Activated CD4-positive, alpha-beta memory T cell treated with anti-CD3 and anti-CD28 coated beads, Interleukin-2, amount 10 ng/mL, durations not matched to agents 7 days and 5 days (primary cell): ENCODE data around the gene NRIP1. TPM values are rescaled to one million over a fixed set of nuclear protein-coding genes. Genes with fewer than 3 reads are reported as not detected.

Experiments
- CTCF ChIA-PET: fragments of 350-600 bp; sonication (Branson Sonifier 250); formaldehyde crosslinking; loops from one replicate; lab custom pipeline; 2021; ENCODE audit warnings: antibody characterized with exemption, inconsistent platforms; lab: Charles Lee
- POLR2A ChIA-PET: fragments of 350-600 bp; sonication (Branson Sonifier 250); formaldehyde crosslinking; loops from one replicate; lab custom pipeline; 2021; ENCODE audit warnings: antibody characterized with exemption; lab: Charles Lee
- DNase-seq: peaks from one replicate; pipeline ENCODE4 v3.0.0-alpha.2; 2020
- H3K27ac Mint-ChIP-seq: one replicate; pipeline ENCODE4 v1.8.0; 2021; ENCODE audit warnings: mild to moderate bottlenecking, mixed read lengths
- H3K27me3 Mint-ChIP-seq: one replicate; pipeline ENCODE4 v1.8.0; 2021; ENCODE audit warnings: mixed read lengths
- H3K36me3 Mint-ChIP-seq: one replicate; pipeline ENCODE4 v1.8.0; 2021; ENCODE audit warnings: low read depth, mixed read lengths
- H3K4me1 Mint-ChIP-seq: one replicate; pipeline ENCODE4 v1.8.0; 2021; ENCODE audit warnings: mixed read lengths
- H3K4me3 Mint-ChIP-seq: one replicate; pipeline ENCODE4 v1.8.0; 2021; ENCODE audit warnings: mild to moderate bottlenecking, mixed read lengths
- H3K9me3 Mint-ChIP-seq: one replicate; pipeline ENCODE4 v1.8.0; 2021; ENCODE audit warnings: mixed read lengths
- total RNA-seq, 2 experiments: library from RNA; stranded (reverse); gene quantifications; one replicate each; pipeline ENCODE4 v1.2.3, GENCODE V29; 2021

NRIP1 gene
- total RNA-seq, 2 experiments from 2014 or later: 5.3 to 7.7 TPM

GRCh38 chr21:14993115-14993514 is 71.7 kb downstream of the NRIP1 start:
- no peaks in the 10 kb centered on the region for H3K27me3 Mint-ChIP-seq
- no peak overlapping the region for H3K27ac Mint-ChIP-seq
- no peaks in the 10 kb centered on the region for H3K36me3 Mint-ChIP-seq
- no peak for DNase-seq
- H3K4me3 Mint-ChIP-seq: no peak overlapping the region
- H3K4me1 Mint-ChIP-seq: no peaks in the 10 kb centered on the region
- ChIA-PET CTCF (no interaction called here), POLR2A (no interaction called here)
- H3K9me3 Mint-ChIP-seq: no peaks in the 10 kb centered on the region

GRCh38 chr21:14991957-14992356 is 72.8 kb downstream of the NRIP1 start:
- ChIA-PET CTCF (no interaction called here), POLR2A (no interaction called here)
- no peak overlapping the region for H3K4me3 Mint-ChIP-seq
- no peak overlapping the region for H3K27ac Mint-ChIP-seq
- no peaks in the 10 kb centered on the region for H3K27me3 Mint-ChIP-seq
- H3K36me3 Mint-ChIP-seq: no peaks in the 10 kb centered on the region
- no peaks in the 10 kb centered on the region for H3K4me1 Mint-ChIP-seq
- no peak for DNase-seq
- H3K9me3 Mint-ChIP-seq: no peaks in the 10 kb centered on the region

- POLR2A ChIA-PET: no interaction called here
- CTCF ChIA-PET: no interaction called here
- no peaks in the 10 kb centered on the region for H3K9me3 Mint-ChIP-seq
- no peak for DNase-seq
- H3K36me3 Mint-ChIP-seq: no peaks in the 10 kb centered on the region
- H3K4me1 Mint-ChIP-seq: no peaks in the 10 kb centered on the region
- no peaks in the 10 kb centered on the region for H3K27me3 Mint-ChIP-seq
- H3K27ac Mint-ChIP-seq: no peak overlapping the region
- no peak overlapping the region for H3K4me3 Mint-ChIP-seq
Observed at GRCh38 chr21:14989359-14989758, 75.4 kb downstream of the NRIP1 start.

GRCh38 chr21:14988760-14989159 is 76.0 kb downstream of the NRIP1 start:
- Mint-ChIP-seq H3K27me3 (no peaks in the 10 kb centered on the region), H3K4me3 (no peak overlapping the region), H3K27ac (no peak overlapping the region), H3K4me1 (no peaks in the 10 kb centered on the region), H3K36me3 (no peaks in the 10 kb centered on the region), H3K9me3 (no peaks in the 10 kb centered on the region)
- ChIA-PET POLR2A (no interaction called here), CTCF (no interaction called here)
- DNase-seq: no peak

- no peak for DNase-seq
- POLR2A ChIA-PET: no interaction called here
- no peaks in the 10 kb centered on the region for H3K36me3 Mint-ChIP-seq
- H3K4me3 Mint-ChIP-seq: no peak overlapping the region
- H3K4me1 Mint-ChIP-seq: no peaks in the 10 kb centered on the region
- H3K27me3 Mint-ChIP-seq: no peaks in the 10 kb centered on the region
- H3K9me3 Mint-ChIP-seq: no peaks in the 10 kb centered on the region
- CTCF ChIA-PET: no interaction called here
- no peak overlapping the region for H3K27ac Mint-ChIP-seq
Observed at GRCh38 chr21:14987370-14988170, 77.2 kb downstream of the NRIP1 start.

- H3K4me1 Mint-ChIP-seq: no peaks in the 10 kb centered on the region
- ChIA-PET CTCF (no interaction called here), POLR2A (no interaction called here)
- H3K27ac Mint-ChIP-seq: no peak overlapping the region
- H3K36me3 Mint-ChIP-seq: no peaks in the 10 kb centered on the region
- no peaks in the 10 kb centered on the region for H3K27me3 Mint-ChIP-seq
- no peak overlapping the region for H3K4me3 Mint-ChIP-seq
- H3K9me3 Mint-ChIP-seq: no peaks in the 10 kb centered on the region
- DNase-seq: no peak
Observed at GRCh38 chr21:14985306-14985705, 79.5 kb downstream of the NRIP1 start.

GRCh38 chr21:14982336-14982735 is 82.5 kb downstream of the NRIP1 start:
- Mint-ChIP-seq H3K27me3 (no peaks in the 10 kb centered on the region), H3K36me3 (no peaks in the 10 kb centered on the region), H3K9me3 (no peaks in the 10 kb centered on the region), H3K4me3 (no peak overlapping the region), H3K4me1 (no peaks in the 10 kb centered on the region), H3K27ac (no peak overlapping the region)
- CTCF ChIA-PET: no interaction called here
- no peak for DNase-seq
- POLR2A ChIA-PET: no interaction called here

- Mint-ChIP-seq H3K9me3 (no peaks in the 10 kb centered on the region), H3K36me3 (no peaks in the 10 kb centered on the region), H3K27ac (no peak overlapping the region), H3K27me3 (no peaks in the 10 kb centered on the region), H3K4me3 (no peak overlapping the region), H3K4me1 (no peaks in the 10 kb centered on the region)
- POLR2A ChIA-PET: no interaction called here
- no peak for DNase-seq
- CTCF ChIA-PET: no interaction called here
Observed at GRCh38 chr21:14981246-14981645, 83.6 kb downstream of the NRIP1 start.

GRCh38 chr21:14979264-14979663 is 85.5 kb downstream of the NRIP1 start:
- Mint-ChIP-seq H3K9me3 (no peaks in the 10 kb centered on the region), H3K27me3 (no peaks in the 10 kb centered on the region), H3K4me1 (no peaks in the 10 kb centered on the region), H3K27ac (no peak overlapping the region), H3K36me3 (no peaks in the 10 kb centered on the region), H3K4me3 (no peak overlapping the region)
- ChIA-PET POLR2A (no interaction called here), CTCF (no interaction called here)
- no peak for DNase-seq

GRCh38 chr21:14977814-14978213 is 87.0 kb downstream of the NRIP1 start:
- Mint-ChIP-seq H3K4me3 (no peak overlapping the region), H3K9me3 (no peaks in the 10 kb centered on the region), H3K27me3 (no peaks in the 10 kb centered on the region), H3K27ac (no peak overlapping the region), H3K36me3 (no peaks in the 10 kb centered on the region), H3K4me1 (no peaks in the 10 kb centered on the region)
- ChIA-PET CTCF (no interaction called here), POLR2A (no interaction called here)
- DNase-seq: no peak

GRCh38 chr21:14975136-14975919 is 89.5 kb downstream of the NRIP1 start:
- POLR2A ChIA-PET: no interaction called here
- no peaks in the 10 kb centered on the region for H3K27me3 Mint-ChIP-seq
- CTCF ChIA-PET: no interaction called here

GRCh38 chr21:14972678-14973077 is 92.1 kb downstream of the NRIP1 start:
- ChIA-PET CTCF (no interaction called here), POLR2A (no interaction called here)
- Mint-ChIP-seq H3K4me1 (no peaks in the 10 kb centered on the region), H3K27ac (no peak overlapping the region), H3K27me3 (no peaks in the 10 kb centered on the region), H3K9me3 (no peaks in the 10 kb centered on the region), H3K4me3 (no peak overlapping the region), H3K36me3 (peaks cover 7% of the 10 kb centered on the region)
- DNase-seq: no peak

More at GRCh38 chr21:14975136-14975919, 89.5 kb downstream of the NRIP1 start:
- H3K4me1 Mint-ChIP-seq: no peaks in the 10 kb centered on the region
- no peak overlapping the region for H3K27ac Mint-ChIP-seq
- H3K36me3 Mint-ChIP-seq: no peaks in the 10 kb centered on the region
- H3K4me3 Mint-ChIP-seq: no peak overlapping the region
- no peak for DNase-seq
- H3K9me3 Mint-ChIP-seq: no peaks in the 10 kb centered on the region

- POLR2A ChIA-PET: no interaction called here
- CTCF ChIA-PET: no interaction called here
- Mint-ChIP-seq H3K27ac (no peak overlapping the region), H3K27me3 (no peaks in the 10 kb centered on the region), H3K4me1 (no peaks in the 10 kb centered on the region), H3K36me3 (peaks cover 10% of the 10 kb centered on the region), H3K4me3 (no peak overlapping the region), H3K9me3 (no peaks in the 10 kb centered on the region)
- DNase-seq: no peak
Observed at GRCh38 chr21:14968821-14969220, 96.0 kb downstream of the NRIP1 start.

- H3K36me3 Mint-ChIP-seq: peaks cover 10% of the 10 kb centered on the region
- DNase-seq: no peak
Observed at GRCh38 chr21:14968029-14968428, 96.8 kb downstream of the NRIP1 start.

More at GRCh38 chr21:14968029-14968428, 96.8 kb downstream of the NRIP1 start:
- H3K4me3 Mint-ChIP-seq: no peak overlapping the region
- ChIA-PET POLR2A (no interaction called here), CTCF (no interaction called here)
- H3K9me3 Mint-ChIP-seq: no peaks in the 10 kb centered on the region
- no peaks in the 10 kb centered on the region for H3K4me1 Mint-ChIP-seq
- H3K27me3 Mint-ChIP-seq: no peaks in the 10 kb centered on the region
- no peak overlapping the region for H3K27ac Mint-ChIP-seq
